Pulmonary artery endothelial cell (primary cell): ENCODE results near the gene PLB1. TPM values are rescaled to one million over a fixed set of nuclear protein-coding genes. Genes with fewer than 3 reads are reported as not detected.
A peak's percentile ranks its signal among the peaks of the same experiment; 100 is the strongest.

Experiments used
- DNase-seq: peaks from one replicate; pipeline ENCODE4 v3.0.0-alpha.2; 2011; ENCODE audit warnings: low read depth, low spot score
- total RNA-seq: library from RNA; depleted of rRNA; stranded (reverse); fragments of >200 nt; gene quantifications from 2 replicates; pipeline ENCODE4 v1.2.3, GENCODE V29; 2014

Gene PLB1
- total RNA-seq, 1 donor from 2014 or later = 0.46 TPM

DNA sequence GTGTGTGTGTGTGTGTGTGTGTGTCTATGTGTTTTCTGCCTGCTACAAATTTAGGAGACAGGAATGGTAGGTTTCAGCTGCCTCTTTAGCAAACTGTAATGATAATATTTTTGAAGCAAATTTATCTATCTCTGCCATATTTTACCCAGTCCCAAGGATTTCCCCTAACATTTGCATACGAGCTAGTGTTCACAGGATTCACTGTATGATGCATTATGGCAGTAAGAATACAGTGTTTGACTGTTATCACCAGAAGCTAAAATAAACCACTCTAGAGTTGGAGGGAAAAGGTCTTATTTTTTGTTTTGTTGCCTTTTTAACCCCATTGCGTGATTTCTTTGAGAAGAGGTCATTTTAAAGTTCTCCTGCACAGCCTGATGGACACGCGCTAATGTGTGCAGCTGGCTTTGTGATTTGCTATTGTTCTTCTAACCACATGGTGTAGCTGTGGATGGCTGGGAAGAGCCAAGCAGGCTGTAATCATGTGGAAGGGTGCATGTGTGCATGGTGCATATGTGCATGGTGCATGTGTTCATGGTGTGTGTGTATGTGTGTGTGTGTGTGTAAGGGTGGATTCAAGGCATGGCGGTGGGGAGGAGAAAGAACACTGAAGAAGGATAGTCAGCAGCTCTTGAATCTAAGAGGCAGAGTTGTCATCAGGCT is 62.4 kb downstream of the PLB1 start:
- no peak for DNase-seq

DNA sequence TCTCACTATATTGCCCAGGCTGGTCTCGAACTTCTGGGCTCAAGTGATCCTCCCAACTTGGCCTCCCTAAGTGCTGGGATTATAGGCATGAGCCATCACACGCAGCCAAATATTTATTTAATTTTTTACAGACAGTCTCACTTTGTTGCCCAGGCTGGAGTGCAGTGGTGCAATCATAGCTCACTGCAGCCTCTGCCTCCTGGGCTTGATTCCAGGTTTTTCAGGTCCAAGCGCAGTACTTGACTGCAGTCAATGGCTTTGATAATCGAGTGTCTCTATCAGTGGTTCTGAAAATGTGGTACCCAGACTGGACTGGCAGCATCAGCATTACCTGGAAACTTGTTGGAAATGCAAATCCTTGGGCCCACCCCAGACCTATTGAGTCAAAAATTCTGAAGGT is 63.1 kb downstream of the PLB1 start:
- DNase-seq = no peak

DNA sequence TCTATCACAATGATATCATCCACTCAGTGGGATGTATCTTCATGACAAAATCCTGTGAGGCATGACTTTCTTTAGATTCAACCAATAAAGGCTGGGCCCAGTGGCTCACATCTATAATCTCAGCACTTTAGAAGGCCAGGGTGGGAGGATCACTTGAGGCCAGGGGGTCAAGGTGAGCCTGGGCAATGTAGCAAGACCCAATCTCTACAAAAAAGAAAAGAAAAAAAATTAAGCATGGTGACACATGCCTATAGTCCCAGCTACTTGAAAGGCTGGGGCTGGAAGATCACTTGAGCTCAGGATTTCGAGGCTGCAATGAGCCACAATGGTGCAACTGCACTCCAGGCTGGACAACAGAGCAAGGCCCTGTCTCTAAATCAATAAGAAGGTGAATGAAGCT is 68.0 kb downstream of the PLB1 start:
- DNase-seq = no peak

DNA sequence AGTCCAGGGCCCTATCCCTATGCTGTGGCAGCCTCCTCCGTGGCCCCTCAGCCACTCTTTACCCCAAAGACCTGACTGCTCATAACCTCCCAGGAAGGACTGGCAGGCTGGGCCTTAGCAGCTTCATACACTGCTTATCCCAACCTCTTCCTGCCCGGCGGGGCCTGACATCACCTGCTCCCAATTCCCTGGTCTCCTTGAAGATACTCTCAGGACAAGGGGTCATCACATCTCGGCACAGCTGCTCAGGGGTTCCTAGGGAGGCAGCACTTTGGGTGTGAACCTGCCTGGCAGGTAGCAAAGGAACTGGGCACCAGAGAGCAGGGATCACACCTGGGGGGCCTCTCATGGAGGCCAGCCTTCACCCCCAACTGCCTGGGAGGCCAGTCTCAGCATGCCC is 68.5 kb downstream of the PLB1 start:
- no peak for DNase-seq

DNA sequence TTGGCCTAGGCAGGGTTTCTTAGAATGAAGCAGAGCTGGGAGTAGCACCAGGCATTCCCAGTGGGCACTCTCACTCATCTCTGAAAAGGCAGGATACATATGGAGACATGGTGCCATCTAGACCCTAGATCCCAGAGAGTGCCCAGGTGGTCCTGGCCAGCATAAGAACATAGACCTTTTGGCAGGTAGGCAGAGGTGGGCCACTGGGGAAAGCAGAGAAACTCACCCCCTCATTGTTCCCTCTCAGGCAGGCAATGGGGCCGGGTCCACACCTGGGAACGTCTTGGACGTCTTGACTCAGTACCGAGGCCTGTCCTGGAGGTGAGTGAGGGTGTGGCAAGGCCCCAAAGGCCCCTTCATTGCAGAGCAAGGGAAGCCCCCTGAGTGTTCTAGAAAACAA is 69.2 kb downstream of the PLB1 start:
- no peak for DNase-seq

DNA sequence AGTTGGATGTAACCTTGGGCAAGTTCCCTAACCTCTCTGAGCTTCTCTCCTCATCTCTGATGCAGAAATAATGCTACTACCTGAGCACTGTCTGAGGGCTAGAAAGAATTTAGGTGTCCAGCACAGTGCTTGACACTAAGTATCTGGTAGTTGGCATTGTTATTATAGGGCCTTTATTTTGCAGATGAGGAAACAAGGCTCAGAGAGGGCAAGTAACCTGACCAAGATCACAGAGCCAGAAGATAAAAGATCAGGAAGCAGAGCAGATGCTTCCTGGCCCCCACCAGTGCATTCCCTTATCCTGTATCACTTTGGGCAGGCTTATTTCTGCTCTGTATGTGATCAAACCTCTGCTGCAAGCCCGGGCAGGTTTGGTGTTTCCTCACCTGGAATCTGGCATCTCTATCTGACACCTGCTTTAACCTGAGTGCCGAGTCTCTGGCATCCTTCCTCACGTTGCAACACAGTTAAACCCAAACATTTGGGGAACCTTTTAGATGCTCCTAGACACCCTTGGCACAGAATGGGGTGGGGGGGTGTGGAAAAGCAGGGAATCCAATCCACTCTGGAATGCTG is 69.9 kb downstream of the PLB1 start:
- no peak for DNase-seq

DNA sequence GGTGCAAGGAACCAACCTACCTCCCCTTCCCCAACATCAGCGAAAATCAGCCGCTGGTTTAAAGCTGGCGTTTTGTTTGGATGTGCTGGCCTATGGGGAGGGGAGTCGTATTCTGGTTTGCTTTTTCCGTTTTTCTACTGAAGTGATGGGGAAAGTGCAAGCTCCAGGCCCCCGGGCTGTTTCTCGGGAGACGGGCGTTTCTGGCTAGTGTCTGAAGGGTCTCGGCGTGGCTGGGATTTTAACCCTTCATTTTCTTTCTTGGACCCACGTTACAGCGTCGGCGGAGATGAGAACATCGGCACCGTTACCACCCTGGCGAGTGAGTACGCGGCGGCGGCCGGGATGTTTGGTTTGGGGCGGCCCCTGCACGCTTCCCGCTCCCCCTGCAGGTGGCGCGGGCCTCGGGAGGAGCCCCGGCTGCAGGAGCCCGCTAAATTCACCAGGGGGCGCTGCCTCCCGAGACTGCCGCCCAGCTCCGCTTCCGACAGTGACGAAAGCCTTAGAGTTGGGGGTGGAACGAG is 70.7 kb downstream of the PLB1 start:
- peak; percentile 32 for DNase-seq

DNA sequence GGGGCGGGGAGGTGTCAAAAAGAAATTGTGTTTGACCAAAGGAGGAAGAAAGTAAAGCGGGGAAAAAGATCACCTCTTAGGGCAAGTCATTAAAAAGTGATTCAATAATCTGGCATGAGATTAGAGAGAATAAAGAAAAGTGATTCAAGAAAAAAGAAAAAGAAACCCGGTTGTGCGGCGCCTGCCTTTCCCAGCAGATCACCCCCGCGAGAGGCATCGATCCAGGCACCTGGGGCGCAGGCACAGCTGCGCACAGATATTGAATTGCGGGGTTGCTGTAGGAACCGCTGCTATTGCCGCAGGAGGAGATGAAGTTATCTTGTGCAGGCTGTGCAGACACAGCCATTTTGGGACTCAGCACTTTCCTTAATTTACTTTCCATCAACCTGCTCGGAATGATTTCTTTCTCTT is 71.2 kb downstream of the PLB1 start:
- no peak for DNase-seq

DNA sequence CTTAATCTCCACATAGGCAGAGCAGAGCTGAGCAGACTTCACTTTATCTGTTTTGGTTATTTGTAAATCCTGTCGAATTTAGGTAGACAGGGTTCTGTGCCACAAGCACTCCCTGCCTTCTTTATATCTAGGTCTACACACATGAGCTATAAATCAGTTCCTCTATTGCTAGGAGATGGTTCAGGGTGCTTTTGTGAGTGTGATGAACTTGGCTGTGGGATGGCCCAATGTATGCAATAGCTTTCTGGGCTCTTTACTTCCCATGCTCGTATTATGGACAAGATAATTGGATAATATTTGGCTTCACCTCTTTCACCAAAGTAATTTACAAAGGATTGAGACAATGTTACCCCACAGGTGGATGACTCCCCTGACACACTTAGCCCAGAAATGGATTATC is 72.2 kb downstream of the PLB1 start:
- no peak for DNase-seq

DNA sequence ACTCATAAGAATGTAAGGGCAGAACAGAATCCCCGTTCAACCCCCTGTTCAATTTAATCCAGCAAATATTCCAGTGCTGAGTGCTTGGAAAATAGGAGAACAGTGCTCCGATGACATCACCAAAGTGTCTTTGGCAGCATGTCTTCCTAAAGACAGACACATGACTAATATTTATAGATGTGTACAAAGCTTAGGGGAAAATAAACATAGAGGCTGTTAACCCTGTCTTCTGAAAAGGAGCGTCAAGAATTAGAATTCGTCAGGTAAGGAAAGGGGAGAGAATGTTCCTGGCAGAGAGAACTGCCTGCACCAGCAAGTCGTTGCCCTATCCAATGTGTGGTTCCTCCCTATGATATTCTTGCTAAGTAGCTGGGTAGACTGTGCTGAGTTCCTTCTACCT is 72.7 kb downstream of the PLB1 start:
- DNase-seq = no peak

DNA sequence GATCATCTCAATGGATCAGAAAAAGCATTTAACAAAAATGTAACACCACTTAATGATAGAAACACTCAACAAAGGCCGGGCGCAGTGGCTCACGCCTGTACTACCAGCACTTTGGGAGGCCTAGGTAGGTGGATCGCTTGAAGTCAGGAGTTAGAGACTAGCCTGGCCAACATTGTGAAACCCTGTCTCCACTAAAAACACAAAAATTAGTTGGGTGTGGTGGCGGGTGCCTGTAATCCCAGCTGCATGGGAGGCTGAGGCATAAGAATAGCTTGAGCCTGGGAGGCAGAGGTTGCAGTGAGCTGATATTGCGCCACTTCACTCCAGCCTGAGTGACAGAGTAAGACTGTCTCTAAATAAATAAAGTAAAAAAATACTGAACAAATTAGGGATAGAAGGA is 74.6 kb downstream of the PLB1 start:
- no peak for DNase-seq

DNA sequence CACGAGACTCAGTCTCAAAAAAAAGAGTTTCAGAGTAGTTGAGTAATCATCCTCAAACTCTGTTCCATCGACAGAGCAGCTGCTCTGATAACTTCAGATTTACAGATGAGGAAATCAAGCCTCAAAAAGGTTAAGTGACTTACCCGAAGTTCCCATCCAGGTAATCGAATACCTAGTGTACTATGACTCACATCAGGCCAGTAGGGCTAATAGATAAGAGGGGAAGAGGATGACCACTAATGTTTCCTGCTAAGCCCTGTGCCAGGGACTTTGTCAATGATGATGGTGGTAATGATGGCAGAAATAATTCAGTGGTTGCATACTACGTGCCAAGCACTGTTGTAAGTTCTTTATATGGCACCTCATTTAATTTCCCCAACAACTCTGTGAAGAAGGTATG is 80.9 kb downstream of the PLB1 start:
- DNase-seq = no peak

DNA sequence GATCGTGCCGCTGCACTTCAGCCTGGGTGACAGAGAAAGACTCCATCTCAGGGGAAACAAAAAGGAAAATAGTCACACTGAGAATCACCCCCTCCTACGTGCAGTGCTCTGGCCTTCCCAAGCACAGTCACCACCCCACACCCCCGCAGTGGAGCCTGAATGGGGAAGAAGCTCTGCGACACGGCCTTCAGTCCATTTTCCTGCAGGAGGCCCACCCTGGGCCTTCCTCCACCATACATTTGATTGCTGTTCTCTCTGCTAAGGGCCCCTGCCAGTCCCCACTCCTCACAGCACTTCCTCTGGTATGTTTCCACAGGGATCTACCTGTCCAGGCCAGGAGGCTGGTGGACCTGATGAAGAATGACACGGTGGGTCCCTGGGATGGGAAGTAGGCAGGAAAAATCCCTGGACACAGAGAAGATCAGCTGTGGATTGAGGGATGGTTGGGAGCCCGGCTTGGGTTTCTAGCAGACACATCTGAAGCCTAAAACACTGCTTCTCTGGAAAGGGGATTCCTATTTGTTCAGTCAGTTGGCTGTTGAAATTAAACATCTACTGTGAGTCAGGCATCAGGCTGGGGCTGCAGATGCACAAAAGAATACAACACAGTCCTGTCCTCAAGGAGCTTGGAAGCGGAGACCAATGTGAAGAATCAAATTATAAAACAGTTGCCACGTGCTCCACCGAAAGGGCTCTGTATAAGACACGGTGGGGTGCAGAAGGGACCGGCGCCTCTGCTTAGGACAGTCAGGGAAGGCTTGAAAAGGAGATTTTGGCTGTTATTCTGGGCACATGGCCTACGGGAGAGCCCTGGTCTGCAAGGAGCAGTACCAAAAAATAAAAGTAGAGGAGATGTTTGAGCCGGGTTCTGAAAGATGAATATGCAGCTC is 82.2 kb downstream of the PLB1 start:
- DNase-seq = no peak

DNA sequence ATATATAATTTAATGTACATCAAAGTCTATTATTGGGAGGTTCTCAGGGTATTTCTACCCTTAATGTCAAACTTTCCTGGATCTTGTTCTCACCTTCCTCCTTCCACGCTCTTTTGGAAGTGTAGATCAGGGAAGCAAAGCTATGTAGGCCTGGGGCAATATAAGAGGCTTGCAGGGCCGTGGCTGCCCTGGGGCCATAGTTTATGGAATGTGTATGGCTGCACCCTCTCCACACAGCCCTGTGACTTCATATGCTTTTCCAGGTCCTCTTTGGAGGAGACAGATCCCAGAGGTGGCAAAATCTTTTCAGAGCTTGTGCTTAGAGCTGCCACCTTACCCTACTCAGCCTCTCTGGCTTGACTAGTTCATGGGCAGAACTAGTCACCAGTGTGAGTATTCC is 82.9 kb downstream of the PLB1 start:
- DNase-seq = no peak

DNA sequence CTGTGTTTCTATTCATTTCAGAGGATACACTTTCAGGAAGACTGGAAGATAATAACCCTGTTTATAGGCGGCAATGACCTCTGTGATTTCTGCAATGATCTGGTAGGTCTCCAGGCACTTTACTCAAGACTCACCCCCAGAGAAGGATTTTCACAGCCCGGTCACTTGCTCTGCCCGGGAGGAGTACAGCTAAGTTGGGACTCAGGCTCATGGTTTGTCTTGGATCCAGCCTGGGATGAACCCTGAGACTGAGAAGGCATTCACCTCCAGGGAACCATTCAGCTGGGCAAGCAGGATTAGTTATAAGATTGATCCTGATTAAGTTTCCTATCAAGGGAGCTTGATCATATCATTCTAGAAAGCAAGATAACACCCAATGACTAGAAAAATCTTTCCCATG is 83.7 kb downstream of the PLB1 start:
- DNase-seq = no peak

DNA sequence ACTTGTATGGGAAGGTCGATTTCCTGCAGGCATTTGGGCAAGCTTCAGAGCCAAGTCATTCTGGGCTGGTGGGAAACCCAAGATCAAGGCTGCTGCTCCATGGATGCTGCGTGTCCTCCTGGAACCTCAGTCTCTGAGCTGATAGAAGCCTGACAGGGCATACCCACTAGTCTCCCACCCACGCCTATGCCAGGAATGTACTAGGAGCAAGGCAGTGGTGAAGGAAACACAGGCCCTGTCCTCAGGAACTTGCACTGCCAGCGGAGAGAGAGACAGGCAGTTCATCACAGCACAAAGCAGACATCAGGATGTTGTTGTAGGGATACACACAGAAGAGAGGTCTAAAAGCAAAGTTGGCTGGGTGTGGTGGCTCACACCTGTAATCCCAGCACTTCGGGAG is 84.2 kb downstream of the PLB1 start:
- no peak for DNase-seq

DNA sequence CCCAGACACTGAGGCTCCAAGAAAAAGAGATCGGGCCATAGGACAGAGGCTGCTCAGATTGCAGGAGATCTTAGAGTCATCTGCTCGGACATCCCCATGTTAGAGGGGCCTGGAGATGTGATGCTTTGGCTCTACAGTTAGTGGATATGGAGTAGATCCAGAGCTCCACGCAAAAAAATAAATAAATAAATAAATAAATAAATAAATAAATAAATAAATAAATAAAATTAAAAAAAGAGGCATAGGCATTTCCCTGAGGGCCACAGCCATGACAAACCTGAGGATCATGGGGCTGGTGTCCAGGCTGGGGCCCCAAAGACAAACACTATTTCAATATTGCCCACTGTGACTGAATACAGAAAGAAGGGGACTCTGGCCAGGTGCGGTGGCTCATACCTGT is 85.5 kb downstream of the PLB1 start:
- no peak for DNase-seq

DNA sequence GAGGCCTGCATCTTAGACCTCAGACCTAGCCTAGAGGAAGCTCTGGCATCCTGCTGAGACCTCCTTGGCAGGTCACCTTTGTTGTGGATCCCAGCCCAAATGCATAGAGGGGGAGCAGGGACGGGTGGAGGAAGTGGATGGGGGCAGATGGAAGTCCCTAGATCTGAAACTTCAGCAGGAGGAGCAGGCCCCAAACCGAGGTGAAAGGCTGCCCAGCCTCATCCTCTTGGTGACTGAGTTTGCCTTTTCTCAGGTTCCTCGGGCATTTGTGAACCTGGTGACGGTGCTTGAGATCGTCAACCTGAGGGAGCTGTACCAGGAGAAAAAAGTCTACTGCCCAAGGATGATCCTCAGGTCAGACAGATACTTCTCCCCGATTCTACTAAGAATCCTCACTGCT is 86.3 kb downstream of the PLB1 start:
- DNase-seq = no peak

DNA sequence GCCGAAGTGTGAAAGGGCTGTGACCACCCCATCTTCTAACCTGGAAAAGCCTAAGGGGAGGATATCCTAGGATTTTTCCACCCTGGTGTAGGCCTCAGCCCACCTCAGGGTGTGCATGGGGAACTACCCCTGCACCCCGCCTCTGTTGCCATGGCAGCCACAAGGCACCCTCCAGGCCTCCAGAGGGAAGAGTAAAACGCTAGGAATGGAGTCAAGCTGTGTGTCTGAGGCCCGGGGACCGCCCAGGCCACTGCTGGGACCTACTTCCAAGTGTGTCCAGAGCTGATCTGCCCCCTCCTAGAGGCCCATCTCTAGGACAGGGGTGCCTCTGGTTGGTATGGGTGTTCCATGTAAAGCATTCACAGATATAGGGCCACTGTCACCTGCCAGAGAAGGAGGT is 86.7 kb downstream of the PLB1 start:
- no peak for DNase-seq

DNA sequence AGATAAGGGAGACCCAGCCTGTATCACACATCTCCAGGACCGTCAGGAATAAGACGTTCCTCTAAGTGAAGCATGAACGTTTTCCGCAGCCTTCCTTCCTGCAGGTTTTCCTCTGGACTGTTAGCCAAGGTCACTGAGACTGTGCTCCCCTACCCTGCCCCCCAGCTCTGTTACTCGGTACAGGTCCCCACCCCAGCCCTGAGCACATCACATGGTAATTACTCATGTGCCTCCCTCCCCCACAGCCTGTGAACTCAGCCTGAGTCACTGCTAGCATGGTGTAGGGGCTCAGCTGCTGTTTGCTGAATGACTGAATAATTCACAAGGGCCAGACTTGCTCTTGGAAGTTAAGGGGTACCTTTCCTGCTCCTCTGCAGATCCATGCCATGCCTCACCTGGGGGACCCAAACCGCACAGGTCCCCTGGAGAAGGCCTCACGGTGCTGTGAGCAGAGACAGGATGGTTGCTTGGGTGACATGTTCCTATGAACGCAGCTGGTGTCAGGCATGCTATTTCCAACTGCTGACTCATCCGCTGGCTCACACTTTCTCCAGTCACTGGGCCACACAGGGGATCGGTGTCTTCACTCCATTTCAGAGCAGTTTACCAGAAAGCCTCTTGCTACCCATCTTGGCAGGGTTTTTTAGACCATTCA is 88.2 kb downstream of the PLB1 start:
- DNase-seq = peak; percentile 86

DNA sequence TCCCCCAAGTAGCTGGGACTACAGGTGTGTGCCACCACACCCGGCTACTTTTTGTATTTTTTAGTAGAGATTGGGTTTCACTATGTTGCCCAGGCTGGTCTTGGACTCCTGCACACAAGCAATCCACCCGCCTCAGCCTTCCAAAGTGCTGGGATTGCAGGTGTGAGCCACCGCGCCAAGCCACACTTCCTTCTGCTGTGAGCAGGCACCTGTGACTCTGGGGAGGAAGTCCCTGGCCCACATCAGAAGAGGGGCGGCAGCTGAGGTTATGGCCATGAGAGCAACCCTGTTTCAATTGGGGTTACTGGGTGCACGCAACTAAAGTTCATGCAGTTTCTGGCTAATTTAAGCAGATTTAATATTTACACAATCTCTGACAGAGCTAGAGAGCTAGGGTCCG is 91.0 kb downstream of the PLB1 start:
- no peak for DNase-seq
